Upper lobe of left lung (tissue), 6 donors: ENCODE results near the gene GRXCR1. TPM values are rescaled to one million over a fixed set of nuclear protein-coding genes. Genes with fewer than 3 reads are reported as not detected.

Experiments used
- ATAC-seq, 2 donors: fragments of 200-7000 bp; cut with Tn5 transposase; one replicate each; pipeline ENCODE4 v1.9.1; 2022; ENCODE audit warnings: mild to moderate bottlenecking in 2 of 2, moderate library complexity in 2 of 2; ENCODE audit not compliant: low FRiP score in 2 of 2
- DNase-seq, 2 donors: peaks; one replicate each; pipeline ENCODE4 v3.0.0-alpha.2; 2019 to 2020
- H3K27ac ChIP-seq, 4 donors: fragments of 200-600 bp; sonication (generic); one replicate each; pipeline ENCODE4 v1.5.1; 2016 to 2019
- H3K27me3 ChIP-seq, 4 donors: fragments of 200-600 bp; sonication (generic); one replicate each; pipeline ENCODE4 v1.5.1; 2017 to 2019
- H3K36me3 ChIP-seq, 4 donors: fragments of 200-600 bp; sonication (generic); one replicate each; pipeline ENCODE4 v1.5.1; 2016 to 2019
- H3K4me1 ChIP-seq, 4 donors: fragments of 200-600 bp; sonication (generic); one replicate each; pipeline ENCODE4 v1.5.1; 2018 to 2019
- H3K4me3 ChIP-seq, 4 donors: fragments of 200-600 bp; sonication (generic); one replicate each; pipeline ENCODE4 v1.5.1; 2017 to 2019; ENCODE audit warnings: mild to moderate bottlenecking in 2 of 4, moderate library complexity in 1 of 4
- H3K9me3 ChIP-seq, 4 donors: fragments of 200-600 bp; sonication (generic); one replicate each; pipeline ENCODE4 v1.5.1; 2018 to 2019
- EP300 ChIP-seq, 4 donors: sonication (generic); formaldehyde crosslinking; IDR thresholded peaks; one replicate each; pipeline ENCODE4 v1.5.1; 2017; ENCODE audit warnings: antibody characterized with exemption in 4 of 4, control low read depth in 2 of 4
- POLR2A ChIP-seq, 4 donors: fragments of 450-650 bp; IDR thresholded peaks; one replicate each; pipeline ENCODE4 v1.5.1; 2016 to 2017; ENCODE audit warnings: antibody characterized with exemption in 4 of 4, mild to moderate bottlenecking in 2 of 4
- POLR2AphosphoS5 ChIP-seq, 2 donors: sonication (generic); formaldehyde crosslinking; IDR thresholded peaks; one replicate each; pipeline ENCODE4 v1.5.1; 2017; ENCODE audit warnings: antibody characterized with exemption in 2 of 2
- WGBS, 2 donors: methylation state at CpG; one replicate each; pipeline ENCODE4 v1.1.5; 2017 to 2018; 5-methylcytosine and 5-hydroxymethylcytosine counted together
- total RNA-seq, 6 donors: library from RNA; depleted of rRNA in 4 of 6; stranded (reverse); fragments of >200 nt in 4 of 6; gene quantifications; one replicate each; pipeline versions ENCODE4 v1.1.0 to v1.2.1, GENCODE V29; 2016 to 2021
- TF ChIP-seq, protein P1 (sequence below), 6 experiments: fragments of 450-650 bp in 4 of 6; fragments of 200-600 bp in 2 of 6; sonication (generic) in 2 of 6; IDR thresholded peaks; one replicate each; pipeline ENCODE4 v1.5.1; 2016 to 2019; ENCODE audit warnings: antibody characterized with exemption in 6 of 6
- donor health status: DM: no; HTN: no; CAD: no; lungs with moderate emphysema.
- donor health status: DM: no; HTN: yes; CAD: no; lungs with severe emphysema.

Gene GRXCR1
- total RNA-seq, 6 donors from 2014 or later: not detected

DNA sequence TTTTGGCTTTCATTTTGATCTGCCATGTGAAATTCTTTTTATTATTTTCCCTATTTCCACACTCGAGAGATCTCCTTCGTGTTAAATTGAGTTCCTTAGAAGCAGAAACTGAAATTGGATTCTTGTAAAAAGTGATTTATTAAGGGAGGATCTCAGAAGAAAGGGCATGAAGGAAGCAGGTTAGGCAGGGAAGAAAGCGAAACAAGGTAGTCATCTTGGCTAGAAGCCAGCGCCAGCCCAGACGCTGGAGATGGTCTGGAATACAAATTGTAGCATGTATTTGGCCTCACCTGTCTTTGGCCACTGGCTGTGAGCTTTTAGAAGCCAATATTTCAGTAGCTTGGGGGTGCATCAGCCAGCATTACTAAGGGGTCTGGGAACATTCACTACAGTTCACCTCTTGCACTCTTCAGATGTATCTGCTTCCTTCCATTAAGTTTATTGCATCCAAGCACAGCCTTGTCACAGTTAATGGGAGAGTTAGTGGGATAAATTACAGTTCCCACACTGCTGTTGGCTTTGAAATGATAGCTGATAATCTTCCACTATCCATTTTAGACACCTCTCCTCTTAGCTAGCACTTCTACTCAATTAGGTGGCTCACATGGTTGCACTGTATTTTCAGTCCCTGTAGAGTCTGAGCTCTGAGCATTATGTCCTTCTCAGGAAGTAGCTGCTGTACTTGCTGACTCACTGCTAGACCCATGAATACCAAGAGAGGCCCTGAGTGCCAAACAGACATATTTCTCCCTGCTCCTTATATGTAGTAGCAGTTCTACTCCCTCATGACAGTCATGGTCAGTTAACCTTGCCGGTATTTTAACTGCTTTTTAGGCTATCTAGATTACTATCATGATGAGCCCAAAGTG is 14.6 kb downstream of the GRXCR1 start:
- no peaks in the 10 kb centered on the region for H3K36me3 ChIP-seq
- H3K9me3 ChIP-seq: no peaks in the 10 kb centered on the region
- H3K4me3 ChIP-seq: no peak overlapping the region
- no peaks in the 10 kb centered on the region for H3K27me3 ChIP-seq
- ATAC-seq (no peak), DNase-seq (no peak)
- H3K4me1 ChIP-seq: no peaks in the 10 kb centered on the region
- WGBS, 2 donors: 67 to 72% methylated on average over 6 of the region's 6 CpGs
- TF ChIP-seq POLR2A (IDR thresholded peaks at IDR 0.05) (no peak), EP300 (IDR thresholded peaks at IDR 0.05) (no peak), POLR2AphosphoS5 (IDR thresholded peaks at IDR 0.05) (no peak)
- TF ChIP-seq, protein P1, sequence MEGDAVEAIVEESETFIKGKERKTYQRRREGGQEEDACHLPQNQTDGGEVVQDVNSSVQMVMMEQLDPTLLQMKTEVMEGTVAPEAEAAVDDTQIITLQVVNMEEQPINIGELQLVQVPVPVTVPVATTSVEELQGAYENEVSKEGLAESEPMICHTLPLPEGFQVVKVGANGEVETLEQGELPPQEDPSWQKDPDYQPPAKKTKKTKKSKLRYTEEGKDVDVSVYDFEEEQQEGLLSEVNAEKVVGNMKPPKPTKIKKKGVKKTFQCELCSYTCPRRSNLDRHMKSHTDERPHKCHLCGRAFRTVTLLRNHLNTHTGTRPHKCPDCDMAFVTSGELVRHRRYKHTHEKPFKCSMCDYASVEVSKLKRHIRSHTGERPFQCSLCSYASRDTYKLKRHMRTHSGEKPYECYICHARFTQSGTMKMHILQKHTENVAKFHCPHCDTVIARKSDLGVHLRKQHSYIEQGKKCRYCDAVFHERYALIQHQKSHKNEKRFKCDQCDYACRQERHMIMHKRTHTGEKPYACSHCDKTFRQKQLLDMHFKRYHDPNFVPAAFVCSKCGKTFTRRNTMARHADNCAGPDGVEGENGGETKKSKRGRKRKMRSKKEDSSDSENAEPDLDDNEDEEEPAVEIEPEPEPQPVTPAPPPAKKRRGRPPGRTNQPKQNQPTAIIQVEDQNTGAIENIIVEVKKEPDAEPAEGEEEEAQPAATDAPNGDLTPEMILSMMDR (IDR thresholded peaks at IDR 0.05): no peak
- H3K27ac ChIP-seq: no peak overlapping the region

- DNase-seq (no peak), ATAC-seq (no peak)
- Histone ChIP-seq H3K4me1 (no peaks in the 10 kb centered on the region), H3K36me3 (no peaks in the 10 kb centered on the region), H3K4me3 (no peak overlapping the region), H3K9me3 (no peaks in the 10 kb centered on the region), H3K27me3 (no peaks in the 10 kb centered on the region), H3K27ac (no peak overlapping the region)
- 84 to 88% methylated on average over 5 of the region's 5 CpGs for WGBS, 2 donors
- TF ChIP-seq EP300 (IDR thresholded peaks at IDR 0.05) (no peak), POLR2AphosphoS5 (IDR thresholded peaks at IDR 0.05) (no peak), POLR2A (IDR thresholded peaks at IDR 0.05) (no peak)
- TF ChIP-seq, protein P1 (IDR thresholded peaks at IDR 0.05): no peak
Observed at GRCh38 chr4:42910459-42910858, 17.9 kb downstream of the GRXCR1 start.

DNA sequence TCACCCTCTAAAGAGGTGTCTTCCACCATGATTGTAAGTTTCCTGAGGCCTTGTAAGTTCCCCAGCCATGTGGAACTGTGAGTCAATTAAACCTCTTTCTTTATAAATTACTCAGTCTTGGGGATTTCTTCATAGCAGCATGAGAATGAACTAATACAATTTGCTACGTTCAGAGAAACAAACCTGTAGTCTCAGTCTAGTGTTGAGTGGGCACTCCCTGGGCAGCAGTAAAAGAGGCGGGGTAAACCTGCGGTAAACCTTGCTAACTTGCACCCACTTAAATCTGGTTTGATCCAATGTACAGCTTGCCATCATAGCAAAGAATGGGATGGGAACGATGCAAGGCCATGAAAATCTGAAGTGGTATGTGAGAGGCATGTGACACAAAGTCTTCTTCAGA is 22.4 kb downstream of the GRXCR1 start:
- 84% methylated on average over 4 of the region's 4 CpGs for WGBS, 2 donors
- Histone ChIP-seq H3K4me1 (no peaks in the 10 kb centered on the region), H3K36me3 (no peaks in the 10 kb centered on the region), H3K4me3 (no peak overlapping the region), H3K9me3 (no peaks in the 10 kb centered on the region), H3K27me3 (no peaks in the 10 kb centered on the region), H3K27ac (no peak overlapping the region)
- TF ChIP-seq POLR2AphosphoS5 (IDR thresholded peaks at IDR 0.05) (no peak), EP300 (IDR thresholded peaks at IDR 0.05) (no peak), POLR2A (IDR thresholded peaks at IDR 0.05) (no peak)
- TF ChIP-seq, protein P1 (IDR thresholded peaks at IDR 0.05): no peak
- DNase-seq: no peak
- ATAC-seq: no peak

- Histone ChIP-seq H3K4me1 (no peaks in the 10 kb centered on the region), H3K4me3 (no peak overlapping the region), H3K9me3 (no peaks in the 10 kb centered on the region), H3K36me3 (no peaks in the 10 kb centered on the region), H3K27me3 (no peaks in the 10 kb centered on the region), H3K27ac (no peak overlapping the region)
- ATAC-seq (no peak), DNase-seq (no peak)
- 52 to 56% methylated on average over 1 of the region's 1 CpG for WGBS, 2 donors
- TF ChIP-seq, protein P1 (IDR thresholded peaks at IDR 0.05): no peak
- TF ChIP-seq EP300 (IDR thresholded peaks at IDR 0.05) (no peak), POLR2A (IDR thresholded peaks at IDR 0.05) (no peak), POLR2AphosphoS5 (IDR thresholded peaks at IDR 0.05) (no peak)
Observed at GRCh38 chr4:42915484-42915883, 23.0 kb downstream of the GRXCR1 start.

- DNase-seq (no peak), ATAC-seq (no peak)
- TF ChIP-seq POLR2A (IDR thresholded peaks at IDR 0.05) (no peak), POLR2AphosphoS5 (IDR thresholded peaks at IDR 0.05) (no peak), EP300 (IDR thresholded peaks at IDR 0.05) (no peak)
- TF ChIP-seq, protein P1 (IDR thresholded peaks at IDR 0.05): no peak
- 84 to 95% methylated on average over 2 of the region's 2 CpGs for WGBS, 2 donors
- Histone ChIP-seq H3K27me3 (no peaks in the 10 kb centered on the region), H3K27ac (no peak overlapping the region), H3K4me1 (no peaks in the 10 kb centered on the region), H3K4me3 (no peak overlapping the region), H3K9me3 (no peaks in the 10 kb centered on the region), H3K36me3 (no peaks in the 10 kb centered on the region)
Observed at GRCh38 chr4:42917296-42917695, 24.8 kb downstream of the GRXCR1 start.
